GM12892 (cell line): ENCODE results near the gene B9D1.

Experiments
- POLR2A ChIP-seq: IDR thresholded peaks from 2 replicates; pipeline ENCODE4 v1.6.1; 2011; ENCODE audit warnings: low read depth, low read length, control low read depth
- POLR2AphosphoS5 ChIP-seq: IDR thresholded peaks from 2 replicates; pipeline ENCODE4 v1.6.1; 2011; ENCODE audit warnings: low read depth, low read length, control low read depth
- TAF1 ChIP-seq: IDR thresholded peaks from 2 replicates; pipeline ENCODE4 v1.6.1; 2011; ENCODE audit warnings: low read depth, mild to moderate bottlenecking, control low read depth, low read length, borderline replicate concordance

DNA sequence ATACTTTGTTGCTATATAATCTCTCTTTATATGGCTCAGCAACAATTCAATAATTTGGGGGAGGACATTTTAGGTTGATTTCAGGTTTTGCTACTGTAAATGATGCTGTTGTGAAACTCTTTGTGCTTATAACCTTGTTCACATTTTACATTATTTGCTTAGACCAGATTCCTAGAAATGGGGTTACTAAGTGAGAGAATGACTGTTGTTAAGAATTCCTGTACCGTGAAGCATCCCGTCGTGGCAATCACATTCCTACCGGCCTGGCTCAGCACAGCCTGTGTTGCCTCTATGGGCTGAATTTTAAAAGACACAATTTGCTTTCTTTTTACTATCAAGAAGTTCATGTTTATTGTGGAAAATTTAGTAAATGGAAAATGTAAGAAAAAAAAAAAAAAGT, 31.4 kb downstream of the B9D1 start:
- TF ChIP-seq TAF1 (no peak), POLR2AphosphoS5 (no peak), POLR2A (no peak)
